MM.1S (cell line): ENCODE measurements around the gene INTS15.

Experiments
- EZH2 ChIP-seq: fragments of 300-600 bp; sonication (generic); optimal IDR thresholded peaks from 2 replicates; pipeline ENCODE3; 2017; ENCODE audit warnings: low read depth, mild to moderate bottlenecking, antibody characterized with exemption, low read length, mixed read lengths
- TF ChIP-seq, protein P1 (sequence below): fragments of 300-600 bp; sonication (generic); IDR thresholded peaks from 2 replicates; pipeline ENCODE4 v1.5.1; 2016; ENCODE audit warnings: antibody characterized with exemption, low read length, mixed read lengths

DNA sequence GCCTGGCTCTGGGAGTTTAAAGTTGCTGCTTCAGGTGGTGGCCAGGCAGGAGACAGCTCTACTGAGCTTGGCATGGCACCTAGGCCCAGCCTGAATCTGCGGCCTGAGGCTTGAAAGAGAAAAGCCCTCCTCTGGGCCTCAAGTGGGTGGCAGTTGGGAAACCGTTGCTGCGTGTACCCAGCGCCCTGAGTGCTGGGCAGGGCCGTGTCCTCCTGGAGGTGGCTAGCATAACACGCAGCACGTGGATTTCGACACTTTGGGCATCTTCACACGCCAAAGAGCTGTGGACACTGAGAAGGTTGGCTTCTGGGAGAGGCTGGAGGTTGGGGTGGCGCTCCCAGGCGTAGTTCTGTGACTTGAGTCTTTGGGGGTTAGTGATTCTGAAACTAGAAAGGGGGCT is 49.8 kb downstream of the INTS15 start:
- TF ChIP-seq, protein P1, sequence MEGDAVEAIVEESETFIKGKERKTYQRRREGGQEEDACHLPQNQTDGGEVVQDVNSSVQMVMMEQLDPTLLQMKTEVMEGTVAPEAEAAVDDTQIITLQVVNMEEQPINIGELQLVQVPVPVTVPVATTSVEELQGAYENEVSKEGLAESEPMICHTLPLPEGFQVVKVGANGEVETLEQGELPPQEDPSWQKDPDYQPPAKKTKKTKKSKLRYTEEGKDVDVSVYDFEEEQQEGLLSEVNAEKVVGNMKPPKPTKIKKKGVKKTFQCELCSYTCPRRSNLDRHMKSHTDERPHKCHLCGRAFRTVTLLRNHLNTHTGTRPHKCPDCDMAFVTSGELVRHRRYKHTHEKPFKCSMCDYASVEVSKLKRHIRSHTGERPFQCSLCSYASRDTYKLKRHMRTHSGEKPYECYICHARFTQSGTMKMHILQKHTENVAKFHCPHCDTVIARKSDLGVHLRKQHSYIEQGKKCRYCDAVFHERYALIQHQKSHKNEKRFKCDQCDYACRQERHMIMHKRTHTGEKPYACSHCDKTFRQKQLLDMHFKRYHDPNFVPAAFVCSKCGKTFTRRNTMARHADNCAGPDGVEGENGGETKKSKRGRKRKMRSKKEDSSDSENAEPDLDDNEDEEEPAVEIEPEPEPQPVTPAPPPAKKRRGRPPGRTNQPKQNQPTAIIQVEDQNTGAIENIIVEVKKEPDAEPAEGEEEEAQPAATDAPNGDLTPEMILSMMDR: no peak
- TF ChIP-seq EZH2: no peak
